Naive thymus-derived CD8-positive, alpha-beta T cell (primary cell): ENCODE results near the gene STIM2. TPM values are rescaled to one million over a fixed set of nuclear protein-coding genes. Genes with fewer than 3 reads are reported as not detected.
"Not testable (repeated sequence)": the region's sequence is repeated elsewhere in the genome, so short reads cannot be mapped to it uniquely, and the experiment has no call there.

Source experiments
- ATAC-seq, 2 donors: fragments of 150-1000 bp; cut with Tn5 transposase in 1 of 2; sonication (Bioruptor Pico), chemical (Tn5 transposase) in 1 of 2; 1 replicate in 1 of 2; 2 replicates in 1 of 2; pipeline ENCODE4 v1.10.0; 2021; ENCODE audit warnings: mild to moderate bottlenecking in 2 of 2, moderate library complexity in 2 of 2
- POLR2A ChIA-PET: fragments of 350-600 bp; sonication (Branson Sonifier 250); formaldehyde crosslinking; loops from one replicate; lab custom pipeline; 2021; ENCODE audit warnings: antibody characterized with exemption; lab: Charles Lee
- DNase-seq, 10 donors: peaks; one replicate each; pipeline versions ENCODE4 v3.0.0 to v3.0.0-alpha.2; 2020 to 2022
- H3K27ac Mint-ChIP-seq, 10 donors: one replicate each; pipeline ENCODE4 v1.8.0; 2020 to 2022; ENCODE audit warnings: mild to moderate bottlenecking in 10 of 10, mixed read lengths in 10 of 10, moderate library complexity in 4 of 10, inconsistent platforms in 1 of 10
- H3K27me3 Mint-ChIP-seq, 5 donors: one replicate each; pipeline ENCODE4 v1.8.0; 2021 to 2022; ENCODE audit warnings: mixed read lengths in 5 of 5
- H3K36me3 Mint-ChIP-seq, 3 donors: one replicate each; pipeline ENCODE4 v1.8.0; 2020 to 2022; ENCODE audit warnings: mixed read lengths in 3 of 3, mild to moderate bottlenecking in 2 of 3, inconsistent platforms in 1 of 3
- H3K4me1 Mint-ChIP-seq, 4 donors: one replicate each; pipeline ENCODE4 v1.8.0; 2021 to 2022; ENCODE audit warnings: mixed read lengths in 4 of 4
- H3K4me3 Mint-ChIP-seq, 10 donors: one replicate each; pipeline ENCODE4 v1.8.0; 2020 to 2022; ENCODE audit warnings: mild to moderate bottlenecking in 10 of 10, mixed read lengths in 10 of 10, moderate library complexity in 6 of 10, inconsistent platforms in 1 of 10
- H3K9me3 Mint-ChIP-seq, 9 donors: one replicate each; pipeline ENCODE4 v1.8.0; 2020 to 2022; ENCODE audit warnings: mixed read lengths in 9 of 9, mild to moderate bottlenecking in 3 of 9, inconsistent platforms in 1 of 9, moderate library complexity in 1 of 9
- polyA plus RNA-seq, 3 donors: library from polyadenylated mRNA; unstranded; fragments of 300-500 nt; fragmentation: Illumina TruSeq; gene quantifications; one replicate each; pipeline ENCODE4 v1.2.3, GENCODE V29; 2021
- total RNA-seq, 8 experiments: library from RNA in 2 of 8; stranded (reverse) in 2 of 8; gene quantifications; one replicate each; pipeline ENCODE4 v1.2.3 and lab custom pipeline; 2021 to 2026

STIM2 gene
- total and polyA plus RNA-seq, 5 experiments from 2014 or later: 22.2 to 105 (median 35.4) TPM

GRCh38 chr4:26822546-26822945 is 38.1 kb upstream of the STIM2 start:
- H3K4me1 Mint-ChIP-seq: peaks cover 3 to 55% (median 13%) of the 10 kb centered on the region in 4 donors
- DNase-seq (peak in 2 of 10 donors; percentile 4 to 5), ATAC-seq (peak; percentile 42 to 47)
- H3K9me3 Mint-ChIP-seq: peaks cover 0 to 19% (median 11%) of the 10 kb centered on the region in 9 donors
- peak overlapping the region in 4 of 10 donors; percentile 14 to 64 (median 28) for H3K4me3 Mint-ChIP-seq
- H3K27me3 Mint-ChIP-seq: peaks cover 0 to 2% (median 0%) of the 10 kb centered on the region in 5 donors
- POLR2A ChIA-PET: interaction anchor here (0.8 kb wide), 1 partner anchor 364 kb away, joined by 5 read pairs; no protein-coding TSS in a partner anchor
- H3K36me3 Mint-ChIP-seq: peaks cover 0 to 13% (median 13%) of the 10 kb centered on the region in 3 donors
- H3K27ac Mint-ChIP-seq: peak overlapping the region in 2 of 10 donors; percentile 4 to 41

DNA sequence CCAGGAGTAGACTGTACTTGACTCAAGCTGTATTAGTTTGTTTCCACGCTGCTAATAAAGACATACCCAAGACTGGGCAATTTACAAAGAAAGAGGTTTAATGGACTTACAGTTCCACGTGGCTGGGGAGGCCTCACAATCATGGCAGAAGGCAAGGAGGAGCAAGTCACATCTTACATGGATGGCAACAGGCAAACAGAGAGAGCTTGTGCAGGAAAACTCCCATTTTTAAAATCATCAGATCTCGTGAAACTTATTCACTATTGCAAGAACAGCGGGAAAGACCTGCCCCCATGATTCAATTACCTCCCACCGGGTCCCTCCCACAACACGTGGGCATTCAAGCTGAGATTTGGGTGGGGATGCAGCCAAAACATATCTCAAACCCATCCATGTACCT is 37.7 kb upstream of the STIM2 start:
- peaks cover 3 to 59% (median 13%) of the 10 kb centered on the region in 4 donors for H3K4me1 Mint-ChIP-seq
- H3K27ac Mint-ChIP-seq: peak overlapping the region in 2 of 10 donors; percentile 4 to 41
- POLR2A ChIA-PET, H3K27me3 Mint-ChIP-seq, DNase-seq, ATAC-seq: not testable (repeated sequence)
- H3K4me3 Mint-ChIP-seq: peak overlapping the region in 3 of 10 donors; percentile 14 to 64 (median 33)
- H3K36me3 Mint-ChIP-seq: peaks cover 0 to 13% (median 13%) of the 10 kb centered on the region in 3 donors
- peaks cover 0 to 19% (median 11%) of the 10 kb centered on the region in 9 donors for H3K9me3 Mint-ChIP-seq

GRCh38 chr4:26823583-26823982 is 37.1 kb upstream of the STIM2 start:
- Mint-ChIP-seq H3K4me3 (no peak overlapping the region), H3K27me3 (peaks cover 0 to 2% (median 0%) of the 10 kb centered on the region in 5 donors), H3K9me3 (peaks cover 0 to 19% (median 11%) of the 10 kb centered on the region in 9 donors), H3K4me1 (peaks cover 3 to 59% (median 13%) of the 10 kb centered on the region in 4 donors), H3K27ac (peak overlapping the region in 3 of 10 donors; percentile 33 to 82 (median 73)), H3K36me3 (peaks cover 0 to 13% (median 13%) of the 10 kb centered on the region in 3 donors)
- ATAC-seq (no peak), DNase-seq (no peak)
- POLR2A ChIA-PET: no interaction called here

GRCh38 chr4:26824667-26825066 is 36.0 kb upstream of the STIM2 start:
- no peak for DNase-seq
- POLR2A ChIA-PET: no interaction called here
- no peak overlapping the region for H3K27ac Mint-ChIP-seq

DNA sequence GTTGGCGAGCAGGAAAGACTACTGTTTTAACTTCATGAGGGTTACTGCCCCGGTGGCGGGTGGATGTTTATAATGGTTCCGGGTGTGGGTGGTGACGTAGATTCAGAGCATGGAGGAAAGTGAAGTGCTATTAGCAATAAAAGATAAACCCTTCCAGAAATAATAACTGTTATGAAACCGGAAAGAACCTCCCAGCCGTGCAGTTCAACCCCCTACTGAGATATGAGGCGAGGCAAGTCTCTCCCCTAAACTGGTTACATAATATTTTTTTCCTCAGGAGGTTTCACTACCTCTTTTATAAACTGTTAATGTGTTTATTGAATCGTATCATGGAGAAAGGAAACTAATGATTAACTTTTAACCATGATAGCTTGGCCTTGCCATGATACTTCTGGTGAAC is 33.9 kb upstream of the STIM2 start:
- DNase-seq: peak in 1 of 10 donors; percentile 17
- POLR2A ChIA-PET: no interaction called here
- ATAC-seq: peak in 1 of 2 donors; percentile 33
- no peaks in the 10 kb centered on the region for H3K27me3 Mint-ChIP-seq
- peaks cover 0 to 19% (median 8%) of the 10 kb centered on the region in 9 donors for H3K9me3 Mint-ChIP-seq
- peak overlapping the region in 1 of 10 donors; percentile 52 for H3K4me3 Mint-ChIP-seq
- H3K36me3 Mint-ChIP-seq: peaks cover 0 to 13% (median 11%) of the 10 kb centered on the region in 3 donors
- peaks cover 3 to 45% (median 13%) of the 10 kb centered on the region in 4 donors for H3K4me1 Mint-ChIP-seq
- H3K27ac Mint-ChIP-seq: no peak overlapping the region

More at GRCh38 chr4:26824667-26825066, 36.0 kb upstream of the STIM2 start:
- Mint-ChIP-seq H3K36me3 (peaks cover 0 to 13% (median 13%) of the 10 kb centered on the region in 3 donors), H3K9me3 (peaks cover 0 to 19% (median 11%) of the 10 kb centered on the region in 9 donors), H3K4me3 (no peak overlapping the region), H3K4me1 (peaks cover 3 to 50% (median 13%) of the 10 kb centered on the region in 4 donors), H3K27me3 (peaks cover 0 to 2% (median 0%) of the 10 kb centered on the region in 5 donors)
- ATAC-seq: no peak

GRCh38 chr4:26827336-26827735 is 33.3 kb upstream of the STIM2 start:
- Mint-ChIP-seq H3K4me3 (peak overlapping the region in 1 of 10 donors; percentile 52), H3K9me3 (peaks cover 0 to 19% (median 8%) of the 10 kb centered on the region in 9 donors), H3K36me3 (peaks cover 0 to 13% (median 11%) of the 10 kb centered on the region in 3 donors), H3K4me1 (peaks cover 3 to 45% (median 10%) of the 10 kb centered on the region in 4 donors)
- H3K27ac Mint-ChIP-seq, DNase-seq, ATAC-seq, H3K27me3 Mint-ChIP-seq: not testable (repeated sequence)
- POLR2A ChIA-PET: interaction anchor here (0.7 kb wide), 1 partner anchor 67 kb away, joined by 3 read pairs; no protein-coding TSS in a partner anchor

DNA sequence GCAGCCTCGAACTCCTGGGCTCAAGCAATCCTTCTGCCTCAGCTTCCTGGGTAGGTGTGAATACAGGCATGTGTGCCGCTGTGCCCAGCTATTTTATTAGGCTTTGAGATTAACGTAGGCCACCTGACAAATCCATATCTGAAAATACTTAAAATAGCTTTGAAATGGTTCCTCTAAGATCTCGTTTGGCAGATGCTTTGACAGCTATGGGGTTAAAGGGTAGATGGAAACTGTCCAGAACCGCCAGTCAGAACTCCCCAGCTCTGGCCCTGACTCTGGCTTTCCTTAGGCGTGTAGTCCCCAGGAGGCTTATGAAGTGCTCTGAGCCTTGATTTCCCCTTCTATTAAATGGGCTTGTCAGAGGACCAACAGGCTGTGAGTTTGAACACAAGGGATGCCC is 32.8 kb upstream of the STIM2 start:
- Mint-ChIP-seq H3K9me3 (peaks cover 0 to 16% (median 6%) of the 10 kb centered on the region in 9 donors), H3K4me3 (no peak overlapping the region), H3K27ac (no peak overlapping the region), H3K4me1 (peaks cover 2 to 44% (median 5%) of the 10 kb centered on the region in 4 donors), H3K36me3 (peaks cover 0 to 11% (median 9%) of the 10 kb centered on the region in 3 donors), H3K27me3 (no peaks in the 10 kb centered on the region)
- ATAC-seq (no peak), DNase-seq (no peak)
- POLR2A ChIA-PET: interaction anchor here (0.7 kb wide), 1 partner anchor 67 kb away, joined by 3 read pairs; no protein-coding TSS in a partner anchor

DNA sequence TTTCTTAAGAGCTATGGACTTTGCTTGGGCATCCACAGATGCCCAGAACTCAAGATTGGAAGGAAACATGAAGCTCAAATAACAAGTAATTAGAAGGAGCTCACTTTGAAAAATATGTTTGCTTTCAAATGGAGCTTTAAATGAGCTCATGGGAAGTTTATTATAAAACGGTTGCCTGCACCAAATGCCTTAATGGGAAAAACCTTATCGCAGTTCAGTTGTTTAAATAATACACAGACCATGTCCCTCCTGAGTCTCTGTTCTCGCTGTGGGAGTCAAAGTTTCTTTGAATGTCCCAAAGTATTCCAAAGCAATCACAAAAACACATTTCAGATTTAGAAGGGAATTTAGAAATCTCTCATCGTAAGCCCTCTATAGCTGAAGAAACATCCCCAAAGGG is 31.6 kb upstream of the STIM2 start:
- POLR2A ChIA-PET: no interaction called here
- Mint-ChIP-seq H3K4me3 (no peak overlapping the region), H3K27me3 (no peaks in the 10 kb centered on the region), H3K9me3 (peaks cover 0 to 4% (median 0%) of the 10 kb centered on the region in 9 donors), H3K4me1 (peaks cover 0 to 32% (median 0%) of the 10 kb centered on the region in 4 donors), H3K36me3 (peaks cover 0 to 2% (median under 1%) of the 10 kb centered on the region in 3 donors), H3K27ac (no peak overlapping the region)
- ATAC-seq (no peak), DNase-seq (no peak)

DNA sequence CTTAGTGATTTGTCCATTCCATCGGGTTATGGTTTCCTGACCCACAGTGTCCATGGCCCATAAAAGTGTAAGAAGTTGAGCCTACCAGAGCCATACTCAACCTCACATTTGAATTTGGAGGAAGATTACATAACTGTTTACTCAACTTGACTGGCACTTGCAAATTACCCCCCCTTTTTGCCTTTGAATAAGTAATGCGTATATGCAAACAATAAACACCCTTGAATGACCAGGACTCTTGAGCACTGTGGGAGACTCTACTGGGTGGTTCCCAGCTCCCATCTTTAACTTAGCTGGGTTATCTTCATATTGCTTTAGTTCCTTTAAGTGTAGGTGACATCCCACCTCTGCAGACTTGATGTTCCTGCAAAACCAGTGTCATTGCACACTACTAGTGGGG is 30.6 kb upstream of the STIM2 start:
- POLR2A ChIA-PET: no interaction called here
- H3K4me1 Mint-ChIP-seq: peaks cover 0 to 29% (median 0%) of the 10 kb centered on the region in 4 donors
- H3K9me3 Mint-ChIP-seq: peaks cover 0 to 6% (median 0%) of the 10 kb centered on the region in 9 donors
- H3K4me3 Mint-ChIP-seq: no peak overlapping the region
- H3K27ac Mint-ChIP-seq: no peak overlapping the region
- DNase-seq: no peak
- no peaks in the 10 kb centered on the region for H3K36me3 Mint-ChIP-seq
- no peaks in the 10 kb centered on the region for H3K27me3 Mint-ChIP-seq
- ATAC-seq: no peak

- no peaks in the 10 kb centered on the region for H3K27me3 Mint-ChIP-seq
- H3K4me1 Mint-ChIP-seq: peaks cover 0 to 26% (median 0%) of the 10 kb centered on the region in 4 donors
- H3K9me3 Mint-ChIP-seq: peaks cover 0 to 6% (median 0%) of the 10 kb centered on the region in 9 donors
- H3K27ac Mint-ChIP-seq: no peak overlapping the region
- H3K36me3 Mint-ChIP-seq: no peaks in the 10 kb centered on the region
- POLR2A ChIA-PET: no interaction called here
- no peak for ATAC-seq
- H3K4me3 Mint-ChIP-seq: no peak overlapping the region
- no peak for DNase-seq
Observed at GRCh38 chr4:26830701-26831100, 29.9 kb upstream of the STIM2 start.

DNA sequence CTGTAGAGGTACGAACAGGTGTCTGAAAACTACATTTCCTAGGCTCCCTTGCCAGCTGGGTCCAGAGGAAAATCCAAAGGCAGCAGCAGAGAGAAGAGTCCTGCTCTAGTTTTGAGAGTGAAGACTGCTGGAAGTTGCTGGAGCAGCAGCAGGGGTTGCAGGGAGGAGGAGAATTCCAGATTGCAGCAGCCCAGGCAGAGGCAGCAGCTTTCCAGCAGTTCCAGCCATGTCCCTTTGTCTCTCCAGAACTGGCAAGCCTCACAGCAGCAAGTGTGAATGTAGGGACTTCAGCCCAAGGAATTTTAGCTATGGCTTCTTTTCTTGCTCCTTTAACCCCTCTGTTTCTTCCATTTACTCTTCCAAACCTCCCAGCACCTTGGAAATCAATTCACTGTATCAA is 24.1 kb upstream of the STIM2 start:
- ATAC-seq: no peak
- H3K9me3 Mint-ChIP-seq: peaks cover 0 to 15% (median 0%) of the 10 kb centered on the region in 9 donors
- no peak overlapping the region for H3K4me3 Mint-ChIP-seq

GRCh38 chr4:26837993-26838842 is 22.4 kb upstream of the STIM2 start:
- H3K27ac Mint-ChIP-seq: peak overlapping the region in 6 of 10 donors; percentile 6 to 84 (median 61)
- DNase-seq: no peak
- H3K9me3 Mint-ChIP-seq: peaks cover 0 to 15% (median 0%) of the 10 kb centered on the region in 9 donors
- H3K36me3 Mint-ChIP-seq: no peaks in the 10 kb centered on the region
- H3K4me3 Mint-ChIP-seq: peak overlapping the region in 1 of 10 donors; percentile 26
- peaks cover 5 to 12% (median 11%) of the 10 kb centered on the region in 4 donors for H3K4me1 Mint-ChIP-seq
- ATAC-seq: no peak
- POLR2A ChIA-PET: no interaction called here
- no peaks in the 10 kb centered on the region for H3K27me3 Mint-ChIP-seq

More for the DNA sequence above, 24.1 kb upstream of the STIM2 start:
- Mint-ChIP-seq H3K27me3 (no peaks in the 10 kb centered on the region), H3K4me1 (peaks cover 5 to 18% (median 11%) of the 10 kb centered on the region in 4 donors), H3K36me3 (no peaks in the 10 kb centered on the region), H3K27ac (no peak overlapping the region)
- POLR2A ChIA-PET: no interaction called here
- DNase-seq: no peak
